Peyer's patch (tissue), 4 donors: ENCODE measurements around the gene MGARP.

ENCODE experiments used
- POLR2A ChIP-seq, 2 donors: fragments of 450-650 bp; IDR thresholded peaks; one replicate each; pipeline ENCODE4 v1.5.1; 2017; ENCODE audit warnings: antibody characterized with exemption in 2 of 2, mild to moderate bottlenecking in 2 of 2, moderate library complexity in 2 of 2
- TF ChIP-seq, protein P1 (sequence below), 6 experiments: fragments of 450-650 bp in 4 of 6; fragments of 200-600 bp in 2 of 6; sonication (generic) in 1 of 6; IDR thresholded peaks; one replicate each; pipeline ENCODE4 v1.5.1; 2017 to 2019; ENCODE audit warnings: antibody characterized with exemption in 6 of 6, mild to moderate bottlenecking in 3 of 6, moderate library complexity in 1 of 6

DNA sequence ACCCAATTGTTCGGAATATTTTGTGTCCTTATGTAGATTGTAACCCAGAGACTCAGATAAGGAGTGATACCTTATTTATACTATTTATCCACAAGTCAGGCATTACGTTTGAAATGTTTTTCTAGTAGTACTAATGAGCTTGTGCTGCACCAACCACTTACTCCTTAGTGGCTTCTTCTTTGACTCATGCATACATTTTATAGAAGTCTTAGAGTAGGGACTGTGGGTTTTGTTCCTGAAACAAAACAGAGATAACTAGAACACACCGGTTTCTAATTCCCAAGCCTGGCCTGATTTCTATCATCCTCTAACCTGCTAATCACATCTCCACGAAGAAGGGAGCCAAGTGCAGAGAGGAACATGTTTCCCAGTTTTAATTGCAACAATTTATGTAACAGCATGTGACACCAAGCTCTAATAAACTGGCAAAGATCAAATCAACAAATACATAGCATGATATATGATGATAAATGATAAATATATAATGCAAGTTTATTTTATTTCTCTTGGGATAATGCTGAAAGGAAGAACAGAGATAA is 32.3 kb downstream of the MGARP start:
- TF ChIP-seq POLR2A (IDR thresholded peaks at IDR 0.05): no peak
- TF ChIP-seq, protein P1, sequence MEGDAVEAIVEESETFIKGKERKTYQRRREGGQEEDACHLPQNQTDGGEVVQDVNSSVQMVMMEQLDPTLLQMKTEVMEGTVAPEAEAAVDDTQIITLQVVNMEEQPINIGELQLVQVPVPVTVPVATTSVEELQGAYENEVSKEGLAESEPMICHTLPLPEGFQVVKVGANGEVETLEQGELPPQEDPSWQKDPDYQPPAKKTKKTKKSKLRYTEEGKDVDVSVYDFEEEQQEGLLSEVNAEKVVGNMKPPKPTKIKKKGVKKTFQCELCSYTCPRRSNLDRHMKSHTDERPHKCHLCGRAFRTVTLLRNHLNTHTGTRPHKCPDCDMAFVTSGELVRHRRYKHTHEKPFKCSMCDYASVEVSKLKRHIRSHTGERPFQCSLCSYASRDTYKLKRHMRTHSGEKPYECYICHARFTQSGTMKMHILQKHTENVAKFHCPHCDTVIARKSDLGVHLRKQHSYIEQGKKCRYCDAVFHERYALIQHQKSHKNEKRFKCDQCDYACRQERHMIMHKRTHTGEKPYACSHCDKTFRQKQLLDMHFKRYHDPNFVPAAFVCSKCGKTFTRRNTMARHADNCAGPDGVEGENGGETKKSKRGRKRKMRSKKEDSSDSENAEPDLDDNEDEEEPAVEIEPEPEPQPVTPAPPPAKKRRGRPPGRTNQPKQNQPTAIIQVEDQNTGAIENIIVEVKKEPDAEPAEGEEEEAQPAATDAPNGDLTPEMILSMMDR (IDR thresholded peaks at IDR 0.05): no peak
